Fibroblast of lung (primary cell): ENCODE measurements around the gene PTPN5.

Experiments
- CTCF ChIP-seq, 2 donors: IDR thresholded peaks in 1 of 2; conservative IDR thresholded peaks in 1 of 2; 1 replicate in 1 of 2; 2 replicates in 1 of 2; pipeline ENCODE4 v1.5.1; 2011 to 2012; ENCODE audit warnings: low read length in 2 of 2, control low read depth in 1 of 2, inconsistent platforms in 1 of 2, low read depth in 1 of 2, mild to moderate bottlenecking in 1 of 2
- EZH2 ChIP-seq: IDR thresholded peaks from 2 replicates; pipeline ENCODE4 v1.5.1; 2012; ENCODE audit warnings: low read length, control low read depth, mild to moderate bottlenecking; ENCODE audit errors: missing control alignments

- no peak for TF ChIP-seq CTCF (conservative IDR thresholded peaks at IDR 0.05 in 1 of 2, IDR thresholded peaks at IDR 0.05 in 1 of 2; ENCODE audit: low read depth in 1 of 2, low read length in 2 of 2)
- no peak for TF ChIP-seq EZH2
These were observed 19.4 kb downstream of the PTPN5 start for GRCh38 chr11:18772211-18772610.
